ENCODE data around the gene BCL2. TPM values are rescaled to one million over a fixed set of nuclear protein-coding genes. Genes with fewer than 3 reads are reported as not detected.

BCL2 gene
- total and polyA plus RNA-seq, 2 experiments from 2014 or later = 0.02 to 0.98 TPM

DNA sequence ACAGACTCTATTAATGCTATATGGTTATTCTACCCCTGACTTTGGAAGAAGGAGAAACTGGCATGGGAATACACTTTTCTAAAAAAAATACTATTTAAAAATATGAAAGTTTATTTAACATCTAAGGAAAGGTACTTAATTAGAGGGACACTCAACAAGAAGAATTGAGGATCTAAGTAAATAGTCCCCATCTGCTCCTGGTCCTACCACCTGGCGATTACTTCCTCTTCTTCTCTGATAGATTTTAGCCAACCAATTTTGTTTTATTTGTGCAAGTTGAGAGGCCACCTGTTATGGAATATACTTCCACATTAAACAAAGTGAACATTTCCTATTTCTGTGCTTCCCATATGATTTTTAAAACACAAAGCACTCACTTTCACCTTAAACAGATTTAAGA, 111.7 kb downstream of the BCL2 start:
- no peak for DNase-seq (ENCODE audit: low read depth in 1 of 2, low spot score in 1 of 2)
- H3K4me1 ChIP-seq (ENCODE audit: low read depth) = peaks cover 11% of the 10 kb centered on the region
- no peaks in the 10 kb centered on the region for H3K9me3 ChIP-seq (ENCODE audit: low read depth)
- TF ChIP-seq, protein P1, sequence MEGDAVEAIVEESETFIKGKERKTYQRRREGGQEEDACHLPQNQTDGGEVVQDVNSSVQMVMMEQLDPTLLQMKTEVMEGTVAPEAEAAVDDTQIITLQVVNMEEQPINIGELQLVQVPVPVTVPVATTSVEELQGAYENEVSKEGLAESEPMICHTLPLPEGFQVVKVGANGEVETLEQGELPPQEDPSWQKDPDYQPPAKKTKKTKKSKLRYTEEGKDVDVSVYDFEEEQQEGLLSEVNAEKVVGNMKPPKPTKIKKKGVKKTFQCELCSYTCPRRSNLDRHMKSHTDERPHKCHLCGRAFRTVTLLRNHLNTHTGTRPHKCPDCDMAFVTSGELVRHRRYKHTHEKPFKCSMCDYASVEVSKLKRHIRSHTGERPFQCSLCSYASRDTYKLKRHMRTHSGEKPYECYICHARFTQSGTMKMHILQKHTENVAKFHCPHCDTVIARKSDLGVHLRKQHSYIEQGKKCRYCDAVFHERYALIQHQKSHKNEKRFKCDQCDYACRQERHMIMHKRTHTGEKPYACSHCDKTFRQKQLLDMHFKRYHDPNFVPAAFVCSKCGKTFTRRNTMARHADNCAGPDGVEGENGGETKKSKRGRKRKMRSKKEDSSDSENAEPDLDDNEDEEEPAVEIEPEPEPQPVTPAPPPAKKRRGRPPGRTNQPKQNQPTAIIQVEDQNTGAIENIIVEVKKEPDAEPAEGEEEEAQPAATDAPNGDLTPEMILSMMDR (IDR thresholded peaks at IDR 0.05; ENCODE audit: low read depth, low read length) = no peak
- H3K36me3 ChIP-seq = no peaks in the 10 kb centered on the region
- H3K27me3 ChIP-seq = no peaks in the 10 kb centered on the region
- H3K27ac ChIP-seq = no peak overlapping the region
- no peak overlapping the region for H3K4me3 ChIP-seq

DNA sequence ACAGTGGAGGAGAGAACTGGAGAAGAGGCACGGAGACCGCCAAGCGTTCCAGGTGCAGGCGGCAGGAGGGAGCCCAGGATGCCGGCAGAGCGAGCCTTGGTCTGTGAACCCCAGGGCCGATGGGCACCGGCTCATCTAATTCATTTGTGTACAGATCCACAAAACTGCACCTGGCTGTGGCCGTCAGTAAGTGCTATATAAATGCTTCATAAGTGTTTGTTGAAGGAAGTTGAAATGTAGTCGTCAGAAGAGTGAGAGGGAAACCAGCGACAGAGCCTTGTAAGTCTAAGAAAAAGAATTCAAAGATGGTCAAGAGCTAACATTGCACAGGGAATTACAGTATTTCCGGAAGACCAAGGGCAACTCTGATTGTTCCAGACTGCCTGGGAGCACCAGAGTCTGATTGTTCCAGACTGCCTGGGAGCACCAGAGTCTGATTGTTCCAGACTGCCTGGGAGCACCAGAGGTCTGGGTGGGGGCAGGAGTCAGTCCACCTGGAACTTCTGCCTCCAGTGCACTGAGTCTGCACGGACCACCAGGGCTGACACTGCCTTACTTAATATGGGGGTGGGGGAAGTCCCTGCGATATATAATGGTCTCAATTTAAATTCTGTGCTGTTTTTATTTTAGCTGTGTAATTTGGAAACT, 112.3 kb downstream of the BCL2 start:
- no peaks in the 10 kb centered on the region for H3K27me3 ChIP-seq
- no peaks in the 10 kb centered on the region for H3K36me3 ChIP-seq
- no peak for DNase-seq (ENCODE audit: low read depth in 1 of 2, low spot score in 1 of 2)
- H3K27ac ChIP-seq = no peak overlapping the region
- no peak overlapping the region for H3K4me3 ChIP-seq
- peaks cover 16% of the 10 kb centered on the region for H3K4me1 ChIP-seq (ENCODE audit: low read depth)
- H3K9me3 ChIP-seq (ENCODE audit: low read depth) = no peaks in the 10 kb centered on the region
- TF ChIP-seq, protein P1 (IDR thresholded peaks at IDR 0.05; ENCODE audit: low read depth, low read length) = no peak

DNA sequence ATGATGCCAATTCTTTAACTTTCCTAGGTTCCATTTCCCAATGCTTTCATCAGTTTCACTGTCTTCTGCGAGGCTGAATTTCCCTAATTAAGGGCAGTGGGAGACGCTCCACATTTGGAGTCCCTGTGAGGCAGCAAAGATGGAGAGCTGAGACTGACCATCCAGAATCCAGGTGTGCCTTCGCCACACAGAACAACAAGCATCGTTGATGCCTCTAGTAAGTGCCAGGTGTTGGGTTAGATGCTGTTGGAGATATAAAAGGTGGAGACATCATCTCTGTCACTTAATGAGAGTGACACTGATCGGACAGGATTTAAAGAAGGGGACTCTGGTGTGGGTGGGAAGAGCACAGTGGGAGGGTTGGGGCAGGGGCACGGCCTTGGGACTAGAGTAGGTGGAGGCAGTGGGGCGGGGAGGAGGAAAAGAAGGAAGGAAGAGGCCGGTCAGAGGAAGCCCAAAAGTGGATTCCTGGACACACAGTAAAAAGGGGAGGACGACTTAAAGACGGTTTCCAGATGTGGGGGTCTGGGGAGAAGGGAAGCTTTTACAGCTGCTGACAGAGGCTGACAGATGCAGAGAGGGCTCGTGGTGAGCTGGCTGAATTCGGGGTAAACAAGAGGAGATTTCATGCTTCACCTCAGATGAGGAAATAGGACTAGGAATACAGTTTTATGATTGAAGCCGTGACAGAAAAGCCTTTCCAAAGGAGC, 113.0 kb downstream of the BCL2 start:
- H3K27me3 ChIP-seq = no peaks in the 10 kb centered on the region
- no peaks in the 10 kb centered on the region for H3K9me3 ChIP-seq (ENCODE audit: low read depth)
- TF ChIP-seq, protein P1 (IDR thresholded peaks at IDR 0.05; ENCODE audit: low read depth, low read length) = no peak
- no peaks in the 10 kb centered on the region for H3K36me3 ChIP-seq
- DNase-seq (ENCODE audit: low read depth in 1 of 2, low spot score in 1 of 2) = no peak
- H3K4me1 ChIP-seq (ENCODE audit: low read depth) = peaks cover 16% of the 10 kb centered on the region
- no peak overlapping the region for H3K4me3 ChIP-seq
- H3K27ac ChIP-seq = no peak overlapping the region

DNA sequence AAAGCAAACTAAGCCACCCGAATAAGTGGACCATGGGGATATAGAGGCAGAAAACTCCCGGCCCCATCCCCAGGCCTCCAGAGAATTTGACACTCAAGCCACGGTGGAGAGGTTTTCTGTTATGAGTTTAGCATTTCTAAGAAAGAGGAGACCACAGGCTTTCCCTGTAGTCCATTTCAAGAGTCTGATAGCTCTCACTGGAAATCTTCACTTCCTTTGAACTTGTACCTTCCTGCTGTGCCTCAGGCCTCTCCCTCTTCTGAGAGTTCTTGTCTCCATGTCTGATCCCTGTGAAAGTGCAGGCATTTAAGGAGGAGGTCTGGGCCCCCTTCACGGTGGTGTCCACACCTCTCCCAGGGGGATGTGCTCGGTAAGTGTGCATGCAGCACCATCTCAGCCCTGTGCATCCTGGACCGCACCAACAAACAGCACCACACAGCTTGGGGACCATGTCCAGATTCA, 113.7 kb downstream of the BCL2 start:
- Histone ChIP-seq H3K27ac (no peak overlapping the region), H3K4me1 (ENCODE audit: low read depth) (peaks cover 16% of the 10 kb centered on the region), H3K36me3 (no peaks in the 10 kb centered on the region), H3K9me3 (ENCODE audit: low read depth) (no peaks in the 10 kb centered on the region), H3K4me3 (no peak overlapping the region), H3K27me3 (no peaks in the 10 kb centered on the region)
- no peak for DNase-seq (ENCODE audit: low read depth in 1 of 2, low spot score in 1 of 2)
- TF ChIP-seq, protein P1 (IDR thresholded peaks at IDR 0.05; ENCODE audit: low read depth, low read length) = no peak

DNA sequence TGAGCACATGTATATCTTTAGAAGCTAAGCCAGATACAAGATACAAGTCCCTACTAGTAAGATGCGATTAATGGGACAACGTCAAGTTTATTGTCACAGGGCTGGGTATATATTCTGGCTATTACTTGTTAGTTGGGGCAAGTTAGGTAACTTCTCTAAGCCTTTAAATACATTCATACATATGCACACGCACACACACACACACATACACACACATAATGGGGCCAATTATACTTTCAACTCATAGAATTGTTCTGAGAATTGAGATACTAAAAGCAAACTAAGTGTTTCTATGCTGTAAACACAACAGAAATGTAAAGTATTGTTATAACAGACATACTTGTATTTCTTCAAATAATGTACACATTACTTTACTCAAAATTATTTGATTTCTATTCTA, 116.1 kb downstream of the BCL2 start:
- DNase-seq (ENCODE audit: low read depth in 1 of 2, low spot score in 1 of 2) = no peak
- Histone ChIP-seq H3K36me3 (no peaks in the 10 kb centered on the region), H3K27ac (no peak overlapping the region), H3K9me3 (ENCODE audit: low read depth) (no peaks in the 10 kb centered on the region), H3K27me3 (no peaks in the 10 kb centered on the region), H3K4me1 (ENCODE audit: low read depth) (peaks cover 16% of the 10 kb centered on the region), H3K4me3 (no peak overlapping the region)
- TF ChIP-seq, protein P1 (IDR thresholded peaks at IDR 0.05; ENCODE audit: low read depth, low read length) = no peak

Measured in cardiac muscle cell (in vitro differentiated cells and primary cell).